HCT116 (cell line): ENCODE data around the gene GIT2. TPM values are rescaled to one million over a fixed set of nuclear protein-coding genes. Genes with fewer than 3 reads are reported as not detected.
A peak's percentile ranks its signal among the peaks of the same experiment; 100 is the strongest.

Experiments used
- ATAC-seq: fragments of 200-7000 bp; cut with Tn5 transposase; 2 replicates; pipeline ENCODE4 v1.9.1; 2020; ENCODE audit warnings: mild to moderate bottlenecking, moderate library complexity
- BruUV-seq: library from RNA; stranded (reverse); fragments of 400-500 nt; replicated peaks from 2 replicates; lab custom pipeline; 2021; lab: Mats Ljungman, UMichigan
- CTCF ChIA-PET: fragments of 300-600 bp; sonication (Branson Sonifier 250); formaldehyde crosslinking; loops from one replicate; lab custom pipeline; 2021; ENCODE audit warnings: antibody characterized with exemption; lab: Charles Lee
- POLR2A ChIA-PET: fragments of 300-600, 350-600 bp; sonication (Branson Sonifier 250); formaldehyde crosslinking; loops from one replicate; lab custom pipeline; 2021; ENCODE audit warnings: antibody characterized with exemption; lab: Charles Lee
- RAD21 ChIA-PET, 2 experiments: fragments of 300-600 bp; sonication (Branson Sonifier 250); formaldehyde crosslinking; loops; one replicate each; lab custom pipeline; 2023; ENCODE audit warnings: low total read pairs in 2 of 2; ENCODE audit not compliant: uncharacterized antibody in 2 of 2, unreplicated experiment in 2 of 2, low non-redundant PET in 1 of 2; lab: Charles Lee
- DNase-seq: peaks from one replicate; pipeline ENCODE4 v3.0.0-alpha.2; 2010; ENCODE audit warnings: low read depth, low spot score
- H2AFZ ChIP-seq: fragments of 200-600 bp; shearing (Covaris generic), sonication (generic); 2 replicates; pipeline ENCODE4 v1.6.1; 2017; ENCODE audit warnings: low read depth, mixed run types, mixed read lengths, antibody characterized with exemption, low read length; ENCODE audit not compliant: poor library complexity, severe bottlenecking
- H3K27ac ChIP-seq: 2 replicates; pipeline ENCODE4 v1.5.1; 2012; ENCODE audit warnings: low read depth, low read length
- H3K27me3 ChIP-seq: fragments of 200-600 bp; sonication (generic); 2 replicates; pipeline ENCODE4 v1.6.1; 2016; ENCODE audit warnings: mixed run types, low read length, mixed read lengths; ENCODE audit not compliant: insufficient read depth
- H3K36me3 ChIP-seq, 2 experiments: fragments of 200-500 bp in 1 of 2; fragments of 200-600 bp in 1 of 2; sonication (Bioruptor generic) in 1 of 2; sonication (generic) in 1 of 2; 2 replicates each; pipeline versions ENCODE4 v1.5.1 to v1.6.1; 2014 to 2016; ENCODE audit warnings: low read length in 2 of 2, inconsistent platforms in 1 of 2, mixed read lengths in 1 of 2, mixed run types in 1 of 2; ENCODE audit not compliant: insufficient read depth in 2 of 2, control insufficient read depth in 1 of 2
- H3K4me1 ChIP-seq, 2 experiments: fragments of 200-600 bp in 1 of 2; sonication (generic) in 1 of 2; 2 replicates each; pipeline versions ENCODE4 v1.5.1 to v1.6.1; 2012 to 2017; ENCODE audit warnings: low read length in 2 of 2, inconsistent platforms in 1 of 2, mild to moderate bottlenecking in 1 of 2, mixed read lengths in 1 of 2, mixed run types in 1 of 2, moderate library complexity in 1 of 2; ENCODE audit not compliant: insufficient read depth in 2 of 2, control insufficient read depth in 1 of 2
- H3K4me2 ChIP-seq: fragments of 200-600 bp; sonication (generic); 2 replicates; pipeline ENCODE4 v1.6.1; 2017; ENCODE audit warnings: mixed run types, low read length, mixed read lengths
- H3K4me3 ChIP-seq, 2 experiments: fragments of 200-600 bp in 1 of 2; sonication (generic) in 1 of 2; replicated peaks in 1 of 2; 2 replicates each; pipeline ENCODE4 v1.5.1; 2011 to 2016; ENCODE audit warnings: low read length in 2 of 2, control low read depth in 1 of 2, low read depth in 1 of 2, mild to moderate bottlenecking in 1 of 2, mixed read lengths in 1 of 2, mixed run types in 1 of 2
- H3K79me2 ChIP-seq: fragments of 200-600 bp; sonication (generic); 2 replicates; pipeline ENCODE4 v1.6.1; 2017; ENCODE audit warnings: mild to moderate bottlenecking, mixed run types, low read length, moderate library complexity, mixed read lengths; ENCODE audit not compliant: insufficient read depth
- H3K9ac ChIP-seq: fragments of 200-600 bp; sonication (generic); 2 replicates; pipeline ENCODE4 v1.6.1; 2016; ENCODE audit warnings: low read length, mixed read lengths
- H3K9me2 ChIP-seq: fragments of 200-600 bp; sonication (generic), shearing (Covaris generic); 2 replicates; pipeline ENCODE4 v1.6.1; 2017; ENCODE audit warnings: mixed run types, mild to moderate bottlenecking, moderate library complexity; ENCODE audit not compliant: insufficient read depth
- H3K9me3 ChIP-seq, 2 experiments: fragments of 200-500 bp in 1 of 2; fragments of 200-600 bp in 1 of 2; sonication (Bioruptor generic) in 1 of 2; sonication (generic) in 1 of 2; 2 replicates each; pipeline ENCODE4 v1.6.1; 2014 to 2017; ENCODE audit warnings: low read length in 2 of 2, mixed read lengths in 2 of 2, inconsistent platforms in 1 of 2, low read depth in 1 of 2, mild to moderate bottlenecking in 1 of 2, mixed run types in 1 of 2, moderate library complexity in 1 of 2; ENCODE audit not compliant: control insufficient read depth in 1 of 2, insufficient read depth in 1 of 2
- H4K20me1 ChIP-seq: fragments of 200-600 bp; sonication (generic), shearing (Covaris generic); 2 replicates; pipeline ENCODE4 v1.6.1; 2017; ENCODE audit warnings: mixed run types, mild to moderate bottlenecking, moderate library complexity; ENCODE audit not compliant: insufficient read depth
- CBX3 ChIP-seq: IDR thresholded peaks from 2 replicates; pipeline ENCODE4 v1.6.1; 2012; ENCODE audit warnings: low read depth
- EGR1 ChIP-seq: IDR thresholded peaks from 2 replicates; pipeline ENCODE4 v1.6.1; 2012; ENCODE audit warnings: low read depth
- ELF1 ChIP-seq: IDR thresholded peaks from 2 replicates; pipeline ENCODE4 v1.6.1; 2012; ENCODE audit warnings: low read depth, borderline replicate concordance
- FOSL1 ChIP-seq: IDR thresholded peaks from 2 replicates; pipeline ENCODE4 v1.6.1; 2012; ENCODE audit warnings: low read depth
- JUND ChIP-seq: IDR thresholded peaks from 2 replicates; pipeline ENCODE4 v1.6.1; 2012
- POLR2A ChIP-seq: IDR thresholded peaks from 2 replicates; pipeline ENCODE4 v1.7.0; 2011; ENCODE audit warnings: borderline replicate concordance; ENCODE audit not compliant: insufficient read depth, insufficient read length; ENCODE audit errors: extremely low read depth
- POLR2AphosphoS5 ChIP-seq: IDR thresholded peaks from 2 replicates; pipeline ENCODE4 v1.6.1; 2011; ENCODE audit warnings: mild to moderate bottlenecking, low read depth, low read length, moderate library complexity
- RAD21 ChIP-seq: IDR thresholded peaks from 2 replicates; pipeline ENCODE4 v1.6.1; 2012; ENCODE audit warnings: low read depth, mild to moderate bottlenecking
- SIN3A ChIP-seq: IDR thresholded peaks from 2 replicates; pipeline ENCODE4 v1.6.1; 2012; ENCODE audit warnings: low read depth
- SP1 ChIP-seq: IDR thresholded peaks from 2 replicates; pipeline ENCODE4 v1.6.1; 2012; ENCODE audit warnings: low read depth
- TCF7L2 ChIP-seq: IDR thresholded peaks from 2 replicates; pipeline ENCODE4 v1.7.0; 2011; ENCODE audit warnings: borderline replicate concordance, inconsistent platforms; ENCODE audit not compliant: insufficient read depth, insufficient read length; ENCODE audit errors: extremely low read depth
- YY1 ChIP-seq: IDR thresholded peaks from 2 replicates; pipeline ENCODE4 v1.6.1; 2011; ENCODE audit warnings: low read length, low read depth, moderate library complexity, mild to moderate bottlenecking; ENCODE audit not compliant: insufficient replicate concordance; ENCODE audit errors: extremely low read depth
- ZFX ChIP-seq: fragments of 450-650 bp; IDR thresholded peaks from 2 replicates; pipeline ENCODE4 v1.6.1; 2017
- ZNF274 ChIP-seq: fragments of 200-500 bp; sonication (Bioruptor generic); IDR thresholded peaks from 2 replicates; pipeline ENCODE4 v1.6.1; 2014; ENCODE audit warnings: mild to moderate bottlenecking, low read depth, low read length, inconsistent platforms
- intact Hi-C: fragments of 100-400 bp; cut with micrococcal nuclease; formaldehyde crosslinking; loops from 2 replicates; pipeline ENCODE4 v1.10.0; 2022
- total RNA-seq: library from RNA; stranded (reverse); gene quantifications from one replicate; pipeline ENCODE4 v1.2.1, GENCODE V29; 2021; ENCODE audit not compliant: unreplicated experiment
- TF ChIP-seq, protein P1 (sequence below): IDR thresholded peaks from 2 replicates; pipeline ENCODE4 v1.6.1; 2012; ENCODE audit warnings: low read depth

Gene GIT2
- total RNA-seq, 1 experiment from 2014 or later: 21.5 TPM

DNA sequence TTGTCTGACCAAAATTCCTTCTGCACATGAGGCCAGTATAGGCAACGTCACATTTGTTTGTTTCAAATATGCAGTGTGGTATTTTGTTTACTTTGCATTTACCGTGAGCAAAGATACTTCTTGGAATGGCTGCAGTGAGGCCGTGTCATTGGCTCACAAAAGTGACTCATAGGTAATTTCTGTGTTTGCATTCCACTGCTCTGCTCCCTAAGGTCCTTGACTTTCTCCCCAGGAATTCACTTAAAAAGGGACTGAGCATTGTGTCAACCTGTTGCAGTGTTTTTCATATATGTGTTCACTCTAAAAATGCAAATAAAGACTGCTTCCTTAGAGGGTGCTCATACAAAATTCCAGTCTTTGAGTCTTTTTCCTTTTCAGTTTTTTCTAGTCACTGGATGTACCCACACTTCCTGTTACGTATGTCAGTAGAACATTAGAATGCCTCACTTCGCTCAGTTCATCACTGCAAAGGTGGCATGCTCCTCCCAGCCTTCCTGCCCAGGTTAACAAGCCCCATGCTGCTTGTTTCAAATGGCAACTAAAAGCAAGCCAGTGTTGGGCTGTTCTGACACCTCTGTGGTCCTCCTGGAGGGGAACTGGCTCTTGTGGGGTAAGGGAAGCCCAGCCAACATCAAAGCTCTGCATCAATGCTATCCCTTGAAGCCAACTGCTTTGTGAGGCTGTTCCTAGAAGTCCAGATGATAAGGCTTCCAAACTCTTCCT is 43.1 kb upstream of the GIT2 start:
- peak overlapping the region; percentile 25 for H3K4me2 ChIP-seq
- H3K9me3 ChIP-seq: no peaks in the 10 kb centered on the region
- intact Hi-C loops: loop anchor here (5.0 kb wide), 1 partner anchor 187 kb away; no protein-coding TSS in a partner anchor
- peaks cover 14% of the 10 kb centered on the region; the same call in 1 of the 2 replicates for H3K79me2 ChIP-seq
- CTCF ChIA-PET: interaction anchor here (0.8 kb wide), 1 partner anchor 392 kb away, joined by 3 read pairs; no protein-coding TSS in a partner anchor
- H4K20me1 ChIP-seq: no peaks in the 10 kb centered on the region
- TF ChIP-seq FOSL1: peak; percentile 46
- TF ChIP-seq POLR2AphosphoS5: no peak
- TF ChIP-seq JUND: peak; percentile 21; the same call in 1 of the 2 replicates
- 0 out of 2 replicates have a peak, but pooled peaks have one; percentile 21 for TF ChIP-seq SP1
- no peak overlapping the region for H2AFZ ChIP-seq
- 0 out of 2 replicates have a peak overlapping the region, but pooled peaks have one; percentile 8 for H3K9ac ChIP-seq
- RAD21 ChIA-PET: no interaction called here
- peak overlapping the region; percentile 35; the same call in 1 of the 2 replicates for H3K27ac ChIP-seq
- H3K36me3 ChIP-seq: peaks cover 7 to 14% of the 10 kb centered on the region in 2 experiments; a peak in 3 of 4 replicates
- H3K4me1 ChIP-seq: peaks cover 12 to 19% of the 10 kb centered on the region in 2 experiments
- no TSS peak for BruUV-seq
- no peaks in the 10 kb centered on the region for H3K9me2 ChIP-seq
- POLR2A ChIA-PET: no interaction called here
- no peak for DNase-seq
- ATAC-seq: peak; percentile 68
- no peak overlapping the region for H3K4me3 ChIP-seq
- no peaks in the 10 kb centered on the region for H3K27me3 ChIP-seq

DNA sequence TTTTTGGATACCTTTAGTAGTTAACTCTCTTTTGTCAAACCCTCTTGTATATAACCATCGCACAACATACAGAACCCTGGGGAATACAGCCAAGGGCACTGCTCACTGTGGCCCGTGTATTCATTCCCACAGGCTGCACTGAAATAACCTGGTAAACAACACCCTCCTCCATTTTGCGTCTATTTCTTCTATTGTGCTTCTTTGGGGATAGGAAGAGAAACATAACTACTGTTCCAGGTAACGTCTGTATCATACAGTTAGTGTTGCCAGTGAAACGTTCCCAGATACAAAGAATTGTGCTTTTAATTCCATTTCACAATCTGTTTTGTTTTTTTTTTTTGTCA is 42.5 kb upstream of the GIT2 start:
- intact Hi-C loops: loop anchor here (5.0 kb wide), 1 partner anchor 186 kb away; no protein-coding TSS in a partner anchor
- no peaks in the 10 kb centered on the region for H4K20me1 ChIP-seq
- DNase-seq (no peak), ATAC-seq (no peak)
- peak overlapping the region; percentile 25 for H3K4me2 ChIP-seq
- H3K9me3 ChIP-seq: no peaks in the 10 kb centered on the region
- CTCF ChIA-PET: interaction anchor here (1.1 kb wide), 1 partner anchor 194 kb away, joined by 3 read pairs; no protein-coding TSS in a partner anchor
- H2AFZ ChIP-seq: no peak overlapping the region
- H3K4me1 ChIP-seq: peaks cover 12 to 19% of the 10 kb centered on the region in 2 experiments
- TF ChIP-seq CBX3: no peak
- TF ChIP-seq ELF1: no peak
- no peak for TF ChIP-seq SP1
- TF ChIP-seq TCF7L2: no peak
- no peak for TF ChIP-seq EGR1
- TF ChIP-seq RAD21: no peak
- no peak for TF ChIP-seq YY1
- TF ChIP-seq JUND: no peak
- TF ChIP-seq ZFX: no peak
- no peak for TF ChIP-seq POLR2AphosphoS5
- no peak for TF ChIP-seq SIN3A
- no peak for TF ChIP-seq POLR2A
- TF ChIP-seq ZNF274: no peak
- TF ChIP-seq, protein P1, sequence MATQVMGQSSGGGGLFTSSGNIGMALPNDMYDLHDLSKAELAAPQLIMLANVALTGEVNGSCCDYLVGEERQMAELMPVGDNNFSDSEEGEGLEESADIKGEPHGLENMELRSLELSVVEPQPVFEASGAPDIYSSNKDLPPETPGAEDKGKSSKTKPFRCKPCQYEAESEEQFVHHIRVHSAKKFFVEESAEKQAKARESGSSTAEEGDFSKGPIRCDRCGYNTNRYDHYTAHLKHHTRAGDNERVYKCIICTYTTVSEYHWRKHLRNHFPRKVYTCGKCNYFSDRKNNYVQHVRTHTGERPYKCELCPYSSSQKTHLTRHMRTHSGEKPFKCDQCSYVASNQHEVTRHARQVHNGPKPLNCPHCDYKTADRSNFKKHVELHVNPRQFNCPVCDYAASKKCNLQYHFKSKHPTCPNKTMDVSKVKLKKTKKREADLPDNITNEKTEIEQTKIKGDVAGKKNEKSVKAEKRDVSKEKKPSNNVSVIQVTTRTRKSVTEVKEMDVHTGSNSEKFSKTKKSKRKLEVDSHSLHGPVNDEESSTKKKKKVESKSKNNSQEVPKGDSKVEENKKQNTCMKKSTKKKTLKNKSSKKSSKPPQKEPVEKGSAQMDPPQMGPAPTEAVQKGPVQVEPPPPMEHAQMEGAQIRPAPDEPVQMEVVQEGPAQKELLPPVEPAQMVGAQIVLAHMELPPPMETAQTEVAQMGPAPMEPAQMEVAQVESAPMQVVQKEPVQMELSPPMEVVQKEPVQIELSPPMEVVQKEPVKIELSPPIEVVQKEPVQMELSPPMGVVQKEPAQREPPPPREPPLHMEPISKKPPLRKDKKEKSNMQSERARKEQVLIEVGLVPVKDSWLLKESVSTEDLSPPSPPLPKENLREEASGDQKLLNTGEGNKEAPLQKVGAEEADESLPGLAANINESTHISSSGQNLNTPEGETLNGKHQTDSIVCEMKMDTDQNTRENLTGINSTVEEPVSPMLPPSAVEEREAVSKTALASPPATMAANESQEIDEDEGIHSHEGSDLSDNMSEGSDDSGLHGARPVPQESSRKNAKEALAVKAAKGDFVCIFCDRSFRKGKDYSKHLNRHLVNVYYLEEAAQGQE: no peak
- H3K27me3 ChIP-seq: no peaks in the 10 kb centered on the region
- POLR2A ChIA-PET: no interaction called here
- RAD21 ChIA-PET: no interaction called here
- BruUV-seq: no TSS peak
- H3K9me2 ChIP-seq: no peaks in the 10 kb centered on the region
- no peak overlapping the region for H3K9ac ChIP-seq
- H3K27ac ChIP-seq: peak overlapping the region; percentile 35; the same call in 1 of the 2 replicates
- peaks cover 7 to 14% of the 10 kb centered on the region in 2 experiments; a peak in 3 of 4 replicates for H3K36me3 ChIP-seq
- H3K4me3 ChIP-seq: no peak overlapping the region
- H3K79me2 ChIP-seq: peaks cover 10% of the 10 kb centered on the region; the same call in 1 of the 2 replicates
